DMS153 treated with DMSO at 0.1 percent for 48 hours (cell line): Measurements from ENCODE around the gene PCNX1.

Experiments used
- DNase-seq: peaks from one replicate; lab custom pipeline; 2025; ENCODE audit not compliant: unreplicated experiment; lab: John Stamatoyannopoulos, UW

The PCNX1 gene

GRCh38 chr14:70888681-70889175 is 18.5 kb upstream of the PCNX1 start:
- no peak for DNase-seq

- DNase-seq: no peak
Observed at GRCh38 chr14:70889555-70889954, 17.7 kb upstream of the PCNX1 start.

- DNase-seq: no peak
Observed at GRCh38 chr14:70890826-70891659, 16.2 kb upstream of the PCNX1 start.

- DNase-seq: no peak
Observed at GRCh38 chr14:70891737-70892136, 15.5 kb upstream of the PCNX1 start.

- no peak for DNase-seq
Observed at GRCh38 chr14:70893062-70893845, 14.0 kb upstream of the PCNX1 start.

GRCh38 chr14:70893858-70894291 is 13.4 kb upstream of the PCNX1 start:
- DNase-seq: no peak

GRCh38 chr14:70894868-70895267 is 12.4 kb upstream of the PCNX1 start:
- no peak for DNase-seq

GRCh38 chr14:70896317-70896716 is 10.9 kb upstream of the PCNX1 start:
- no peak for DNase-seq

- DNase-seq: no peak
Observed at GRCh38 chr14:70896981-70897380, 10.3 kb upstream of the PCNX1 start.

- DNase-seq: no peak
Observed at GRCh38 chr14:70897464-70897863, 9.8 kb upstream of the PCNX1 start.

GRCh38 chr14:70898111-70898745 is 9.0 kb upstream of the PCNX1 start:
- no peak for DNase-seq

GRCh38 chr14:70901269-70901668 is 6.0 kb upstream of the PCNX1 start:
- no peak for DNase-seq

GRCh38 chr14:70902184-70902583 is 5.1 kb upstream of the PCNX1 start:
- DNase-seq: no peak

GRCh38 chr14:70904373-70904772 is 2.9 kb upstream of the PCNX1 start:
- no peak for DNase-seq

- no peak for DNase-seq
Observed at GRCh38 chr14:70905301-70905700, 2.0 kb upstream of the PCNX1 start.

- DNase-seq: no peak
Observed at GRCh38 chr14:70906793-70907175, 475 bp upstream of the PCNX1 start.

GRCh38 chr14:70907996-70908934 is 1.0 kb downstream of the PCNX1 start:
- DNase-seq: peak; percentile 8

- no peak for DNase-seq
Observed at GRCh38 chr14:70908935-70909641, 1.8 kb downstream of the PCNX1 start.

GRCh38 chr14:70909733-70910614 is 2.7 kb downstream of the PCNX1 start:
- DNase-seq: no peak
